Adipose tissue (tissue), 3 donors: ENCODE data around the gene NCOA7. TPM values are rescaled to one million over a fixed set of nuclear protein-coding genes. Genes with fewer than 3 reads are reported as not detected.

ENCODE experiments used
- H3K27ac ChIP-seq: one replicate; pipeline ENCODE4 v1.5.1; 2013; ENCODE audit warnings: low read depth, low read length
- WGBS, 3 donors: extraction: QIAGEN DNeasy Blood & Tissue Kit; methylation state at CpG; one replicate each; pipeline ENCODE4 v1.1.7; 2013; 5-methylcytosine and 5-hydroxymethylcytosine counted together
- polyA plus RNA-seq, 3 donors: library from polyadenylated mRNA; stranded (reverse); fragments of 200-250 nt; gene quantifications; one replicate each; pipeline ENCODE4 v1.2.3, GENCODE V29; 2013
- donor health status: healthy with polysubstance abuse.
- donor health status: Bipolar disorder and iron deficiency.
- donor health status: healthy.

Gene NCOA7
- polyA plus RNA-seq, 3 donors: 9.6 to 59.0 (median 46.3) TPM

DNA sequence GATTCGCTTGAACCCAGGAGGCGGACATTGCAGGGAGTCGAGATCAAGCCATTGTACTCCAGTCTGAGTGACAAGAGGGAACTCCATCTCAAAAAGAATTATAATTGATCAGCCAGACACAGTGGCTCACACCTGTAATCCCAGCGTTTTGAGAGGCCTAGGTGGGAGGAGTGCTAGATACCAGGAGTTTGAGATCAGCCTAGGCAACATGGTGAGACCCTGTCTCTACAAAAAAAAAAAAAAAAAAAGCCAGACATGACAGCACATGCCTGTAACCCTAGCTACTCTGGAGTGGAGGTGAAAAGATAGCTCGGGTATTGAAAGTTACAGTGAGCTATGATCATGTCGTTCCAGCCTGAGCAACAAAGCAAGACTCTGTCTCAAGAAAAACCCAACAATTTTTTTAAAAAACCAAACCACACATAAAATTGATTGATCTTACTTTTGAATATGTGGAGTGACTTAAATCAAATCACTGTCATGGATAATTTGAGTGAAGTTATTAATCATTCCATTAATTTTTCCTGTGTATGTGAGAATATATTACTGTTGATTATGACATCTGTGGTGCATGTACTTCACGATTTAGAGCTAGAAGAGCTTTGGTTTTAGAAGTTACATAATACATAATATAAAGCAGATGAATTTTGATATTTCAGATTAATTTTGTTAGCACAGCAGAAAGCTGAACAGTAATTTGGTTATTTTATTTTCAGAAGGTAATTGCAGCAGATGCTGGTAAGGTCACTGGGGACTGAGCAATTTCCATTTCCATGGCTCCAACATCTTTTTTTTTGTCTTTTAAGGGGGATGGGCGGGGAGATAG, 34.4 kb downstream of the NCOA7 start:
- WGBS, 3 donors: 76 to 88% (median 78%) methylated on average over 8 of the region's 8 CpGs
- no peak overlapping the region for H3K27ac ChIP-seq

GRCh38 chr6:125826695-125827463, 36.1 kb downstream of the NCOA7 start:
- WGBS, 3 donors: 92 to 95% (median 95%) methylated on average over 9 of the region's 9 CpGs
- no peak overlapping the region for H3K27ac ChIP-seq

GRCh38 chr6:125827788-125828320, 37.1 kb downstream of the NCOA7 start:
- no peak overlapping the region for H3K27ac ChIP-seq

GRCh38 chr6:125828476-125829039, 37.8 kb downstream of the NCOA7 start:
- WGBS, 3 donors: 79 to 95% (median 81%) methylated on average over 2 of the region's 2 CpGs
- H3K27ac ChIP-seq: no peak overlapping the region

More at GRCh38 chr6:125827788-125828320, 37.1 kb downstream of the NCOA7 start:
- WGBS, 3 donors: 60 to 77% (median 67%) methylated on average over 2 of the region's 2 CpGs

DNA sequence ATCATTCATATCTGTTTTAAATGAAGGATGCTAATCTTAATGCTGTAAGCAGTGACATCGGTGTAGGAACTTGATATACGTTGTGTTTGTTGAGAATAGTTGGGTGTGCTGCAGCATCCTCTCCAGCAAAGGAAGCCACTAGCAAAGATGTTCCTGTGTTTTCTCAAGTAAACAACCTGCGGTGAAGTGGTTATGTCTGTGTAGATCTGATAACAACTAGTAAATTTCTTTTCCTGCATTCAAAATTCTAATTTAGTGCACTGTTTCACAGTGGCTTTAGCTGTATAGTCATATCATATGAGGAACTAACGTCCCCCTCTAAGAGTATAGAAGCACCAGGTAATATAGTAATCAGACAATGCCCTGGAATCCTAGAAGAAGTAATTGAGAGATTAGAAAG, 38.7 kb downstream of the NCOA7 start:
- no peak overlapping the region for H3K27ac ChIP-seq
- WGBS, 3 donors: 46 to 81% (median 46%) methylated on average over 4 of the region's 4 CpGs

DNA sequence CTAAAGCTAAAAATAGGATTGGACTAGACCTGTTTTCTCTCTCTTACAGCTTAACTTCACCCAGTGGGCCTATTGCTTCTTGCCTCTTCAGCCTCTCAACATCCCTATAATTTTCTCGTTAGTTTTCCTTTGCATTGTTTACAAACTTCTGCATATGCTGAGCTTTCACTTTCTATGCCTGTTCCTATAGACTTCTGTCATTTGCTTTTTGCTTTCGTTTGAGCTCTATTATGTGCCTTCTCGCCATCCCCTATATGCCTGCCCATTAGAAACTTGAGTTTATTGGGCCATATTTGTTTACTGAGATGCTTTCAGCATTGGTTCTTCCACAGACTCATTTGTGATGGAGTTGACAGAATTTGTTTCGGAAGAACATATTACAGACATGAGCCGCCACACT, 40.9 kb downstream of the NCOA7 start:
- no peak overlapping the region for H3K27ac ChIP-seq
- 81 to 90% (median 83%) methylated on average over 5 of the region's 5 CpGs for WGBS, 3 donors

DNA sequence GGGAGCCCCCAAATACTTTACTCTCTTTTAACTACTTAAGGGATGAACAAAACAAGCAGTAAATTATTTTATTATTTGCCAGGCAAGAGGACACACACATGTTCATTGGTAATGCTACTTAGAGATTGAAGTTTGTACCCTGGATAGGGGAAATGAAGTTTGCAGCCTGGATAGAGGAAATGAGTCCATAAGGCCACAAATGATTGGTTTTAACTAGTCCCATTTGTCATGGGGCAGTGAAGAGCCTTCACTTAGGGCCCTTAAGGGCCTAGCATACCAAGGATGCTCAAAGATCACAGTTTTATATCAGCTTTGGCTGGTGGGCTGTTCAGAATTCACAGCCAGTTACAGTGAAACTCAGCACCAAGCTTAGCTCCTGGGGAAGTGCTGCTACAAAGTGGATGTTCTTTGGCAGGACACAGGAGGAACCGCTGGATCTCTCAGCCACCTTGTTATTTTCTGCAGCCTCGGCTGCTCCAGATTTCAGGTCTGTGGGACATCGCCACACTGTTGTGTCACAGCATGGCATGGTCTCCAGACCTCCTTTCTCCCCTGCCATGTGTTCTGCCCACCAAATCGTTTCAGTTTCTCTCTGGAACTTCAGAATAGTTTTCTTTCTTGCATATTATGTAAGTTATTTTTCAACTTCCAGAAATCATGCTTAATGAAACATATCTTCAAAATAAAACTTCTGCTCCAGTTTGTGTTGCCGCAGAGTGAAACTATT, 41.8 kb downstream of the NCOA7 start:
- H3K27ac ChIP-seq: no peak overlapping the region
- 52 to 86% (median 62%) methylated on average over 5 of the region's 5 CpGs for WGBS, 3 donors

GRCh38 chr6:125834348-125834747, 43.6 kb downstream of the NCOA7 start:
- 63 to 79% (median 79%) methylated on average over 2 of the region's 2 CpGs for WGBS, 3 donors
- H3K27ac ChIP-seq: no peak overlapping the region

DNA sequence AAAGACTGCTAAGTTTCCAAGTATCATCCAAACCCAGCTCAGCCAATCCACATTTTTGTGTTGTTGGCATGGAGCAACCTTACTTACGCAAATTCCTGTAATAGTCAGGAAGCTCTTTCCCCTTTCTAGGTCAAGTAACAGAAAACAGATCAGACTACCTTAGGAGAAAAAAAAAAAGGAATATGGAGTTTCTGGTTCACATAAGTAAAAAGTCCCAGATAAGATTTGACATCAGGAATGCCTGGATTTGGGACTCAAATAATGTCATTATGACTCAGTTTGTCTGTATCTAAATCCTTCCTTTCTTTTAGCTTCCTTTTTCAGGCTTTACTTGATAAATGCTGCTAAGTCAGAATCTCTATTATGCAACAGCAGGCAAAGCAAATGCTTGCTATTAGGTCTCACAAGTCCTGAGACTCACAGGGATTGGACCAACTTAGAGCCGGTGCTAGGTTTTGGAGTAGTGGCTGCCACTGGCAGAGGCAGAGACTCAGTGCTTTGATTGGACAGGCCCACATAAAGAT, 44.5 kb downstream of the NCOA7 start:
- no peak overlapping the region for H3K27ac ChIP-seq
- 14 to 74% (median 24%) methylated on average over 2 of the region's 2 CpGs for WGBS, 3 donors

- no peak overlapping the region for H3K27ac ChIP-seq
- 66 to 93% (median 90%) methylated on average over 2 of the region's 2 CpGs for WGBS, 3 donors
Observed at GRCh38 chr6:125836466-125836865, 45.7 kb downstream of the NCOA7 start.

DNA sequence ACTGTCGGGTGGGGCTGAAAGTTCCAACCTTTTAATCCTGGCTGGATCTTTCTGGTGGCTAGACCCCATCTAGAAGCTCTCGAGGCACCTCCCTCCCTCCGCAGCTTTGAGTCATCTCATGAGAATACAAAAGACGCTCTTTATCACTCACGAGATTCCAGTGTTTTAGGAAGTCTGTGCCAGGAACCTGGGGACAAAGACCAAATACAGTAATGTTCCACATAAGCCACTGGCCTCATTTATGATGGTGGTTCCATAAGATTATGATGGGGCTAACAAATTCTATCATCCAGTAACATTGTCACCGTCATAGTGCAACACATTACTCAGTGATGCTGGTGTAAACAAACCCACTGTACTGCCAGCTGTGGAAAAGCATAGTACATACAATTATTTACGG, 48.7 kb downstream of the NCOA7 start:
- H3K27ac ChIP-seq: no peak overlapping the region
- 67 to 78% (median 71%) methylated on average over 7 of the region's 7 CpGs for WGBS, 3 donors

DNA sequence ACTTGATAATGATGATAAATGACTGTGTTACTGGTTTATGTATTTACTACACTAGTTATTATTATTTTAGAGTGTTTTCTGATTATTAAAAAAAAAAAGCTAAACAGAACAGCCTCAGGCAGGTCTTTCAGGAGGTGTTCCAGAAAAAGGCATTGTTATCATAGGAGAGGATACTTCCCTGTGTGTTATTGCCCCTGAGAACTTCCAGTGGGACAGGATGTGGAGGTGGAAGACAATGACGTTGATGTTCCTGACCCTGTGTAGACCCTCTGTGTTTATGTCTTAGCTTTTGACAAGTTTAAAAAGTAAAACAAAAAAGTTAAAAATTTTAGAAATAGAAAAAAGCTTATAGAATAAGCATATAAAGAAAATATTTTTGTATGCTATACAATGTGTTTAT, 49.1 kb downstream of the NCOA7 start:
- WGBS, 3 donors: 50 to 66% (median 51%) methylated on average over 1 of the region's 1 CpG
- H3K27ac ChIP-seq: no peak overlapping the region

DNA sequence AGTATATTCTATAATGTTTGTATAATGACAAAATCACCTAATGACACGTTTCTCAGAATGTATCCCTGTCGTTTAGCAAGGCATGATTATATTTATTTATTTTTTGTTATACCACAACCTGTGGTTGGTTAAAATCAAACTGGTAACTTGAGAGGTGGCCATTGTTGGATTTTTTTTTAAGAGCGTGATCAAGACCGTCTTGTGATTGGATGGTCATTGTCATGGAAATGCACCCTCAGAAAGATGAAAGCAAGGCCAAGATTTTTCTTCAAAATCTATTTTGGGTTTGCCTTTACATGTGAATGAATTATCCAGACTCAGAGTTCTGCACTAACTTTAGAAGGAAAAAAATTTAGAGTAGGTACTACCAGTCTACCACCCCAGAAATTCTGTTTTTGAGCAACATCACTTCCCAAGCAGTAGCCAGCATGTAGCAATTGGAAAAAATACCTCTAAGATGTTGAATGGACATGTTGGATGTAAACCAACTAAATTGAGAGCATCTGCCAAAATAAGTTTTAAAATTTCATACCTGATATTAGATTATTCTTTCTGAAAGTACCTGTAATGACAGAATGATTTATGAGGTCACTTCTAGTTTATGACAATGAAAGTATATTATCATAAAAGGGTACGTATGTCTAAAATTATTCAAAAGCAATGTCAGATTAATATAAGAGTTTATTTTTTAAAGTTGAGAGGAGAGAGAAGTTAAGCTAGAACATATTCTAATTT, 50.8 kb downstream of the NCOA7 start:
- H3K27ac ChIP-seq: no peak overlapping the region
- WGBS, 3 donors: 95 to 97% (median 95%) methylated on average over 5 of the region's 5 CpGs

- 89 to 92% (median 90%) methylated on average over 5 of the region's 5 CpGs for WGBS, 3 donors
- no peak overlapping the region for H3K27ac ChIP-seq
Observed at GRCh38 chr6:125842091-125842626, 51.4 kb downstream of the NCOA7 start.

DNA sequence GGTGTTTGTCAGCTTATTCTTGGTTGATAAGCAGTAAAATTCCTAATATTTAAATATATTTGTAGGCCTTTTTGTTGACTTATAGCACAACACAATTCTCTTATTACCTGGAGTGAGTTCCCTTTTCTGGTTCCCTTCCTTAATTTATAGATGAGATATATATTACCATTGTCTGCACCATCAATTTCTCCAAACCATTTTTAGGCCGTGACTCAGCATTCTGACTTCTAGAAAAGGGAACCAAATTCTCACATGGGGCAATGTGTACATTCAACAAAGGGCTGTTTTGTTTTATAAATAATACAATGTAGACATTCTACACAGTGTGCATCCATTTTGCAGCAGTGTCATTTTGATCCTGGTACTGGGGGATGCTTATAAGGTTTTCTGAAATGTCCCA, 52.8 kb downstream of the NCOA7 start:
- H3K27ac ChIP-seq: no peak overlapping the region
- 67 to 76% (median 71%) methylated on average over 1 of the region's 1 CpG for WGBS, 3 donors

DNA sequence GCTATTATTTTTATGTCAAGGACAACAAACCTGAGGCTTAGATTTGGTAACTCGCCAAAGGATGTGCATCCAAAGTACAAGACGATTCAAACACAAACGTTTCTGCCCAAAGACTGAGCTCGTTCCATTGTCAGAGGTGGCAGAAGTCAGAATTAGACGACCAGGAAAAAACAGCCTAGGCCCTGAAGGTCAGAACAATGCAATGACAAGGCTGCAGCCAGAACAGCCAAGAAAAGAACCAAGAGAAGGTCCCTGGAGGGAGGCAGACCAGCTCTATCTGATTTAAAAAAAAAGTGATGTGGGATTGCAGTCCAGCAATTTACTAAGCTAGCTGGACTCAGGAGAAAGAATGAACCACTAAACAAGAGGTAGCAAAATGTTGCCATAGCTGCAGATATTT, 54.2 kb downstream of the NCOA7 start:
- WGBS, 3 donors: 30 to 60% (median 41%) methylated on average over 5 of the region's 5 CpGs
- H3K27ac ChIP-seq: no peak overlapping the region

DNA sequence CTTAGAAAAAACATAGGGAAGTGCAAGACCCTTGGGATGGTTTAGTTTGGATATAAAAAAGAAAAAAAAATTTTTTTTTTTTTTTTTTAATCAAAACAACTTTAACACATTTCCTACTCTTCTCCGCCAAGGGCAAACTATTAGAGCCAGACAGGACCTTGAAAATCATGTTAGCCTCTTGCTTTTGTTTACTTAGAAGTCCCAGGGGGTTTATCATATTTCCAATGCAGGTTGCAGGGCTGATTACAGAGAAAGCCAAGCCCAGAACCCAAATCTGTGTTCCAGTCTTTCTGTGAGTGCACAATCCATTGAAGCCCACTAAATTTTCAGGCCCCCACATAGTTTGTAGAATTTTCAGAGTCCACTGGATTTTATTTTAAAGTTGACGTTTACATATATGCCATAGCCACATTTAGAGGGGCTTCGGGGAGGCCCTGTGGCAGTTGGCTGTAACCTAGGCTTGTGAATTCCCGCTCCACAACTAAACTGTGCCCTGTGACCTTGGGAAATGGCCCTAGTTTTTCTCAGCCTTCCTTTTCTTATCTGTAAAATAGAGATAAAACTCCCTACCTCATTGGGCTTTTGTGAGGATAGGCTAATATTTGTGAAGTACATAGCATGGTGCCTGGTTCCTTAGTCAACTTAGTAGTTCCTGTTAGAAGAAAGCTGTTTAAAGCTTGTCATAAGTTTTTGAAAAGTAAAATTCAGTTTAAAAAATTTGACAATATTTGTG, 55.7 kb downstream of the NCOA7 start:
- no peak overlapping the region for H3K27ac ChIP-seq
- 46 to 77% (median 69%) methylated on average over 4 of the region's 4 CpGs for WGBS, 3 donors
